Measurements from ENCODE around the gene COG2. TPM values are rescaled to one million over a fixed set of nuclear protein-coding genes. Genes with fewer than 3 reads are reported as not detected.
"Not testable (repeated sequence)": the region's sequence is repeated elsewhere in the genome, so short reads cannot be mapped to it uniquely, and the experiment has no call there.

The COG2 gene
- total and polyA plus RNA-seq, 4 donors = 6.4 to 23.1 (median 16.0) TPM

GRCh38 chr1:230715510-230715909 lies 73.2 kb downstream of the COG2 start:
- H3K9me3 ChIP-seq (ENCODE audit: control insufficient read depth, low read length) = no peaks in the 10 kb centered on the region
- no peak for ATAC-seq (ENCODE audit: low FRiP score)

GRCh38 chr1:230716453-230716852 lies 74.2 kb downstream of the COG2 start:
- WGBS, 2 donors = 80 to 86% methylated on average over 3 of the region's 3 CpGs
- H3K4me1 ChIP-seq (ENCODE audit: control insufficient read depth in 1 of 2, insufficient read depth in 2 of 2, low read length in 2 of 2); H3K27ac ChIP-seq (ENCODE audit: low read depth in 1 of 2, low read length in 2 of 2); H3K27me3 ChIP-seq (ENCODE audit: control insufficient read depth in 1 of 2, insufficient read depth in 2 of 2, low read length in 1 of 2); H3K36me3 ChIP-seq (ENCODE audit: control insufficient read depth in 1 of 2, insufficient read depth in 2 of 2, low read length in 1 of 2); H3K9me3 ChIP-seq (ENCODE audit: control insufficient read depth, low read length); H3K4me3 ChIP-seq (ENCODE audit: low read length in 2 of 2); DNase-seq; ATAC-seq (ENCODE audit: low FRiP score); intact Hi-C loops (cut with DNase I): not testable (repeated sequence)

More at GRCh38 chr1:230715510-230715909, 73.2 kb downstream of the COG2 start:
- Histone ChIP-seq H3K27ac (ENCODE audit: low read depth in 1 of 2, low read length in 2 of 2) (no peak overlapping the region), H3K4me3 (ENCODE audit: low read length in 2 of 2) (no peak overlapping the region), H3K36me3 (ENCODE audit: control insufficient read depth in 1 of 2, insufficient read depth in 2 of 2, low read length in 1 of 2) (no peaks in the 10 kb centered on the region), H3K4me1 (ENCODE audit: control insufficient read depth in 1 of 2, insufficient read depth in 2 of 2, low read length in 2 of 2) (no peaks in the 10 kb centered on the region), H3K27me3 (ENCODE audit: control insufficient read depth in 1 of 2, insufficient read depth in 2 of 2, low read length in 1 of 2) (no peaks in the 10 kb centered on the region)
- intact Hi-C loops (cut with DNase I) = no loop called here
- WGBS, 2 donors = 95% methylated on average over 3 of the region's 3 CpGs
- no peak for DNase-seq

- H3K4me3 ChIP-seq (ENCODE audit: low read length in 2 of 2) = no peak overlapping the region
- DNase-seq = no peak
- H3K9me3 ChIP-seq (ENCODE audit: control insufficient read depth, low read length) = no peaks in the 10 kb centered on the region
- no peaks in the 10 kb centered on the region for H3K27me3 ChIP-seq (ENCODE audit: control insufficient read depth in 1 of 2, insufficient read depth in 2 of 2, low read length in 1 of 2)
- H3K36me3 ChIP-seq (ENCODE audit: control insufficient read depth in 1 of 2, insufficient read depth in 2 of 2, low read length in 1 of 2) = no peaks in the 10 kb centered on the region
- no peak overlapping the region for H3K27ac ChIP-seq (ENCODE audit: low read depth in 1 of 2, low read length in 2 of 2)
- intact Hi-C loops (cut with DNase I) = no loop called here
- H3K4me1 ChIP-seq (ENCODE audit: control insufficient read depth in 1 of 2, insufficient read depth in 2 of 2, low read length in 2 of 2) = no peaks in the 10 kb centered on the region
- WGBS, 2 donors = 91 to 93% methylated on average over 1 of the region's 1 CpG
- ATAC-seq (ENCODE audit: low FRiP score) = no peak
Measured at GRCh38 chr1:230717251-230717650, 75.0 kb downstream of the COG2 start.

- intact Hi-C loops (cut with DNase I) = not testable (repeated sequence)
Measured at GRCh38 chr1:230721849-230722522, 79.7 kb downstream of the COG2 start.

DNA sequence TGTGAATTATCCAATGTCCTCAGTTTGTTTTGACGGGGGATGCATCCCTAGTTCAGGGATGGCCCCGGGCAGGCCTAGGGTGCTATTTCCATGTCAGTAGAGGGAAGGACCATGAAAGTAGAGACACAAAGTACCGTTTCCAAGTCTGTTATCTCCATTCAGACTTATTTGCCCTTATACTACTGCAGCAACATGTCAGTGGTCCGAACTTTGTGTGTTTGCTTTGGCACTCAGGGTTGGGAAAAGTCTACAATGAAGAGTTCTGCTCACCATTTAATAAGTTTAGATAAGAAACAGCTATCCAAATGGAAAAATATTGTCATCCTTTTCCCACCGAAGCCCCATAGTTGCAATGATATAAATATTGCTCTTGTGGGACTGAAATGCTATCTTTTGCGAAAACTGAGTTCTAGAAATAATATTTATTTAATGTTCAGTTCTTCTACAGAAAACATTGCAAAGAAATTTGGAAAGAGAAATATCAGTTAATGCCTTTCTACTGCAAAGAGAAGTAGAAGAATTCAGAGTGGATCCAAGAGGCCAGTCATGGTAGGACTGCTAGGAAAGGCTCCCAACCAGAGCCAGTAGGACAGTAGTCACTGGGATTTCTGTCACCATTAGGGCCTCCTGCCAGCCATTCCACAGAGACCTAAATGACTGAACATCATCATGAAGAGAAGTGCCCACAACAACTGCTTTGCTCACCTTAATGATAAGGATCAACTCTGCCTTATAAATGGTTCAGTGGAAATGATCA lies 83.2 kb downstream of the COG2 start:
- Histone ChIP-seq H3K4me1 (ENCODE audit: control insufficient read depth in 1 of 2, insufficient read depth in 2 of 2, low read length in 2 of 2) (peaks cover 3 to 5% of the 10 kb centered on the region in 2 donors), H3K27ac (ENCODE audit: low read depth in 1 of 2, low read length in 2 of 2) (no peak overlapping the region), H3K27me3 (ENCODE audit: control insufficient read depth in 1 of 2, insufficient read depth in 2 of 2, low read length in 1 of 2) (no peaks in the 10 kb centered on the region), H3K36me3 (ENCODE audit: control insufficient read depth in 1 of 2, insufficient read depth in 2 of 2, low read length in 1 of 2) (no peaks in the 10 kb centered on the region), H3K9me3 (ENCODE audit: control insufficient read depth, low read length) (no peaks in the 10 kb centered on the region), H3K4me3 (ENCODE audit: low read length in 2 of 2) (no peak overlapping the region)
- intact Hi-C loops (cut with DNase I) = no loop called here
- WGBS, 2 donors = 9 to 11% methylated on average over 6 of the region's 6 CpGs
- DNase-seq (no peak), ATAC-seq (ENCODE audit: low FRiP score) (peak; percentile 84)

More at GRCh38 chr1:230721849-230722522, 79.7 kb downstream of the COG2 start:
- H3K36me3 ChIP-seq (ENCODE audit: control insufficient read depth in 1 of 2, insufficient read depth in 2 of 2, low read length in 1 of 2); H3K4me3 ChIP-seq (ENCODE audit: low read length in 2 of 2); DNase-seq; H3K4me1 ChIP-seq (ENCODE audit: control insufficient read depth in 1 of 2, insufficient read depth in 2 of 2, low read length in 2 of 2); H3K27me3 ChIP-seq (ENCODE audit: control insufficient read depth in 1 of 2, insufficient read depth in 2 of 2, low read length in 1 of 2); H3K9me3 ChIP-seq (ENCODE audit: control insufficient read depth, low read length); ATAC-seq (ENCODE audit: low FRiP score); H3K27ac ChIP-seq (ENCODE audit: low read depth in 1 of 2, low read length in 2 of 2): not testable (repeated sequence)
- WGBS, 2 donors = 96 to 100% methylated on average over 3 of the region's 3 CpGs

DNA sequence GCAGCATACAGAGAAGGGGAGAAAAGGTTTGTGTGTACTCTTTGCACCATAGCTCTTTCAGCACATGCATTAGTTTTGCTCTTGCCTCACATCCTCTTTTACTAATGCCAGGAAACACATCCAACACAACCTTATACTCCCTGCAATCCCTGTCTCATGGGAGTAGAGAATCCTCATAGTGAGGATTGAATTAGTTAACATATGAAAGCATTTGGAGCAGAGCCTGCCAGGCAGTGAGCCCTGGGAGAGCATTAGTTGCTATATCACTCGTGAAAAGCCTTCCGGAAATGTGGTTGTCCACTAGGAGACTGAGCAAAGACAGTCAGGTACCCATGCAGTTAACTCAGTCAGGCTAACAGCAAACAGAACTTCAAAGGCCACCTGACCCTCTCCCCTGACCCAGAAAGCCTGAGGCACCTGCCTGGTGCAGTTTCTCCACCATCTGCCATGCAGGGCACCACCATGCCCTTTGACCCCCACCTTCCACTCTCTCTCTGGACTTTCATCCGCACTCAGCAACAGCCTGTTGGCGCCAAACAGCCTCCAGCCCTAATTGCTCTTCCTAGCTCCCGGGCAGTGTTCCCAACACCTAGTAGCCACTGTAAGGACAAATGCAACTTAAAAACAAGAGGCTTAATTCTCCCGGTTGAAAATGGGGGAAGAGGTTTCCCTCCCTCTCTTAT lies 86.6 kb downstream of the COG2 start:
- H3K27ac ChIP-seq (ENCODE audit: low read depth in 1 of 2, low read length in 2 of 2) = no peak overlapping the region
- H3K4me1 ChIP-seq (ENCODE audit: control insufficient read depth in 1 of 2, insufficient read depth in 2 of 2, low read length in 2 of 2) = peaks cover 3 to 5% of the 10 kb centered on the region in 2 donors
- H3K36me3 ChIP-seq (ENCODE audit: control insufficient read depth in 1 of 2, insufficient read depth in 2 of 2, low read length in 1 of 2) = no peaks in the 10 kb centered on the region
- WGBS, 2 donors = 86 to 88% methylated on average over 6 of the region's 6 CpGs
- peak; percentile 53 for ATAC-seq (ENCODE audit: low FRiP score)
- H3K9me3 ChIP-seq (ENCODE audit: control insufficient read depth, low read length) = no peaks in the 10 kb centered on the region
- intact Hi-C loops (cut with DNase I) = no loop called here
- H3K4me3 ChIP-seq (ENCODE audit: low read length in 2 of 2) = no peak overlapping the region
- no peak for DNase-seq
- H3K27me3 ChIP-seq (ENCODE audit: control insufficient read depth in 1 of 2, insufficient read depth in 2 of 2, low read length in 1 of 2) = no peaks in the 10 kb centered on the region

DNA sequence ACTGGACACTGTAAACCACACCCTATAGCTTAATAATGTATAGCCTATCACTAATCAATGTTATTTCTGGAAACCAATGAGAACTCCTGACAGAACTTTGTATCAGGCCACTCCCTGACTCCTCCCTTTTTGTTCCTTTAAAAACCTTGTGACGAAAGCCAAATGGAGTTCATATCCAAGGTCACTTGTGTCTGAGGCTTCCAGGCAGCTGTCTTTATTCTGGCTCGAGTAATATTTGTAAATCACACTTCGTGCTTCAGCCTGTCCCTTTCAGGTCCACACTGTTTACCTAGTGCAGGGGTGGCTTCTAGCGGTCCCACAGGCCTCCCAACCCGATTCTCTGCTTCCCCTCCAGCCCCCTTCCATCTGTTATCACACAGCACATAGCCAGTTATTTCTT lies 88.7 kb downstream of the COG2 start:
- ATAC-seq (ENCODE audit: low FRiP score) (peak; percentile 16), DNase-seq (no peak)
- no peaks in the 10 kb centered on the region for H3K36me3 ChIP-seq (ENCODE audit: control insufficient read depth in 1 of 2, insufficient read depth in 2 of 2, low read length in 1 of 2)
- intact Hi-C loops (cut with DNase I) = no loop called here
- no peaks in the 10 kb centered on the region for H3K27me3 ChIP-seq (ENCODE audit: control insufficient read depth in 1 of 2, insufficient read depth in 2 of 2, low read length in 1 of 2)
- H3K27ac ChIP-seq (ENCODE audit: low read depth in 1 of 2, low read length in 2 of 2) = no peak overlapping the region
- WGBS, 2 donors = 16 to 17% methylated on average over 5 of the region's 5 CpGs
- no peak overlapping the region for H3K4me3 ChIP-seq (ENCODE audit: low read length in 2 of 2)
- peaks cover 0 to under 1% of the 10 kb centered on the region in 2 donors for H3K4me1 ChIP-seq (ENCODE audit: control insufficient read depth in 1 of 2, insufficient read depth in 2 of 2, low read length in 2 of 2)
- no peaks in the 10 kb centered on the region for H3K9me3 ChIP-seq (ENCODE audit: control insufficient read depth, low read length)

GRCh38 chr1:230735447-230735846 lies 93.2 kb downstream of the COG2 start:
- Histone ChIP-seq H3K27me3 (ENCODE audit: control insufficient read depth in 1 of 2, insufficient read depth in 2 of 2, low read length in 1 of 2) (no peaks in the 10 kb centered on the region), H3K36me3 (ENCODE audit: control insufficient read depth in 1 of 2, insufficient read depth in 2 of 2, low read length in 1 of 2) (no peaks in the 10 kb centered on the region), H3K4me3 (ENCODE audit: low read length in 2 of 2) (no peak overlapping the region), H3K4me1 (ENCODE audit: control insufficient read depth in 1 of 2, insufficient read depth in 2 of 2, low read length in 2 of 2) (no peaks in the 10 kb centered on the region), H3K9me3 (ENCODE audit: control insufficient read depth, low read length) (no peaks in the 10 kb centered on the region), H3K27ac (ENCODE audit: low read depth in 1 of 2, low read length in 2 of 2) (no peak overlapping the region)
- ATAC-seq (ENCODE audit: low FRiP score) (no peak), DNase-seq (no peak)
- intact Hi-C loops (cut with DNase I) = no loop called here
- 86 to 90% methylated on average over 2 of the region's 2 CpGs for WGBS, 2 donors

All from aorta (tissue), 5 donors.